ENCODE data around the gene NKD1.

DNA sequence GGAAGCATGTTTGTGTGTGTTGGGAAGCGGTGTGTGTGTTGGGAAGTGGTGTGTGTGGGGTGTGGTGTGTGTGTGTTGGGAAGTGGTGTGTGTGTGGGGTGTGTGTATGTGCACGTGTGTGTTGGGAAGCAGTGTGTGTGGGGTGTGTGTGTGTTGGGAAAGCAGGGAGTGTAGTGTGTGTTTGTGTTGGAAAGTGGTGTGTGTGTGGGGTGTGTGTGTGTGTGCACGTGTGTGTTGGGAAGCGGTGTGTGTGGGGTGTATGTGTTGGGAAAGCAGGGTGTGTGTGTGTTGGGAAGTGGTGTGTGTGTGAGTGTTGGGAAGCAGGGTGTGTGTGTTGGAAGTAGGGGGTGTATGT lies 144.4 kb downstream of the NKD1 start:
- TF ChIP-seq POLR2AphosphoS5 (IDR thresholded peaks at IDR 0.05; ENCODE audit: low read depth, low read length) = no peak
- no peak for TF ChIP-seq BRCA1 (IDR thresholded peaks at IDR 0.05; ENCODE audit: low read depth, low read length)
- no peak for TF ChIP-seq SRF (IDR thresholded peaks at IDR 0.05; ENCODE audit: low read depth, low read length)
- TF ChIP-seq, protein P1, sequence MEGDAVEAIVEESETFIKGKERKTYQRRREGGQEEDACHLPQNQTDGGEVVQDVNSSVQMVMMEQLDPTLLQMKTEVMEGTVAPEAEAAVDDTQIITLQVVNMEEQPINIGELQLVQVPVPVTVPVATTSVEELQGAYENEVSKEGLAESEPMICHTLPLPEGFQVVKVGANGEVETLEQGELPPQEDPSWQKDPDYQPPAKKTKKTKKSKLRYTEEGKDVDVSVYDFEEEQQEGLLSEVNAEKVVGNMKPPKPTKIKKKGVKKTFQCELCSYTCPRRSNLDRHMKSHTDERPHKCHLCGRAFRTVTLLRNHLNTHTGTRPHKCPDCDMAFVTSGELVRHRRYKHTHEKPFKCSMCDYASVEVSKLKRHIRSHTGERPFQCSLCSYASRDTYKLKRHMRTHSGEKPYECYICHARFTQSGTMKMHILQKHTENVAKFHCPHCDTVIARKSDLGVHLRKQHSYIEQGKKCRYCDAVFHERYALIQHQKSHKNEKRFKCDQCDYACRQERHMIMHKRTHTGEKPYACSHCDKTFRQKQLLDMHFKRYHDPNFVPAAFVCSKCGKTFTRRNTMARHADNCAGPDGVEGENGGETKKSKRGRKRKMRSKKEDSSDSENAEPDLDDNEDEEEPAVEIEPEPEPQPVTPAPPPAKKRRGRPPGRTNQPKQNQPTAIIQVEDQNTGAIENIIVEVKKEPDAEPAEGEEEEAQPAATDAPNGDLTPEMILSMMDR (IDR thresholded peaks at IDR 0.05; ENCODE audit: control extremely low read depth in 1 of 3, insufficient read depth in 1 of 3, low read depth in 1 of 3, low read length in 3 of 3) = no peak
- TF ChIP-seq EP300 (IDR thresholded peaks at IDR 0.05; ENCODE audit: borderline replicate concordance in 1 of 2, low read depth in 2 of 2, low read length in 2 of 2) = no peak

Measured in H1 (cell line).